ENCODE measurements around the gene GAL. TPM values are rescaled to one million over a fixed set of nuclear protein-coding genes. Genes with fewer than 3 reads are reported as not detected.

The GAL gene
- total and polyA plus RNA-seq, 3 experiments from 2014 or later, result 1.7 to 2.0 TPM; not detected in 1

GRCh38 chr11:68669301-68670090 lies 14.8 kb upstream of the GAL start:
- CTCF ChIA-PET, result no interaction called here
- POLR2A ChIA-PET, result no interaction called here
- Mint-ChIP-seq H3K27me3 (peaks cover 9 to 13% of the 10 kb centered on the region in 2 donors), H3K4me1 (no peaks in the 10 kb centered on the region), H3K27ac (no peak overlapping the region), H3K4me3 (no peak overlapping the region), H3K9me3 (no peaks in the 10 kb centered on the region), H3K36me3 (no peaks in the 10 kb centered on the region)
- H3K36me3 ChIP-seq (ENCODE audit: insufficient read depth, low read length), result no peaks in the 10 kb centered on the region
- no peaks in the 10 kb centered on the region for H3K4me1 ChIP-seq (ENCODE audit: insufficient read depth, low read length)
- no peaks in the 10 kb centered on the region for H3K27me3 ChIP-seq (ENCODE audit: insufficient read depth, low read length, poor library complexity, severe bottlenecking)
- DNase-seq, result peak in 1 of 5 donors; percentile 39
- H3K27ac ChIP-seq (ENCODE audit: low read depth, low read length), result no peak overlapping the region
- H3K4me3 ChIP-seq (ENCODE audit: low read length), result no peak overlapping the region
- H3K9me3 ChIP-seq (ENCODE audit: low read length), result no peaks in the 10 kb centered on the region

- H3K36me3 ChIP-seq (ENCODE audit: insufficient read depth, low read length), result no peaks in the 10 kb centered on the region
- CTCF ChIA-PET, result no interaction called here
Observed at GRCh38 chr11:68670208-68670992, 13.9 kb upstream of the GAL start.

GRCh38 chr11:68673306-68673945 lies 10.9 kb upstream of the GAL start:
- Mint-ChIP-seq H3K36me3 (no peaks in the 10 kb centered on the region), H3K4me3 (no peak overlapping the region), H3K27me3 (peaks cover 10 to 26% of the 10 kb centered on the region in 2 donors), H3K4me1 (no peaks in the 10 kb centered on the region), H3K9me3 (no peaks in the 10 kb centered on the region), H3K27ac (no peak overlapping the region)
- CTCF ChIA-PET, result no interaction called here
- POLR2A ChIA-PET, result no interaction called here
- Histone ChIP-seq H3K4me1 (ENCODE audit: insufficient read depth, low read length) (no peaks in the 10 kb centered on the region), H3K27ac (ENCODE audit: low read depth, low read length) (no peak overlapping the region), H3K4me3 (ENCODE audit: low read length) (no peak overlapping the region), H3K9me3 (ENCODE audit: low read length) (no peaks in the 10 kb centered on the region), H3K27me3 (ENCODE audit: insufficient read depth, low read length, poor library complexity, severe bottlenecking) (no peaks in the 10 kb centered on the region), H3K36me3 (ENCODE audit: insufficient read depth, low read length) (no peaks in the 10 kb centered on the region)
- DNase-seq, result peak in 1 of 5 donors; percentile 10

More at GRCh38 chr11:68670208-68670992, 13.9 kb upstream of the GAL start:
- Mint-ChIP-seq H3K4me3 (no peak overlapping the region), H3K9me3 (no peaks in the 10 kb centered on the region), H3K36me3 (no peaks in the 10 kb centered on the region), H3K27me3 (peaks cover 7 to 13% of the 10 kb centered on the region in 2 donors), H3K27ac (no peak overlapping the region), H3K4me1 (no peaks in the 10 kb centered on the region)
- H3K27ac ChIP-seq (ENCODE audit: low read depth, low read length), result no peak overlapping the region
- no peaks in the 10 kb centered on the region for H3K9me3 ChIP-seq (ENCODE audit: low read length)
- POLR2A ChIA-PET, result no interaction called here
- no peaks in the 10 kb centered on the region for H3K27me3 ChIP-seq (ENCODE audit: insufficient read depth, low read length, poor library complexity, severe bottlenecking)
- no peaks in the 10 kb centered on the region for H3K4me1 ChIP-seq (ENCODE audit: insufficient read depth, low read length)
- peak in 1 of 5 donors; percentile 30 for DNase-seq
- H3K4me3 ChIP-seq (ENCODE audit: low read length), result no peak overlapping the region

GRCh38 chr11:68673991-68674390 lies 10.4 kb upstream of the GAL start:
- ChIA-PET CTCF (no interaction called here), POLR2A (no interaction called here)
- Histone ChIP-seq H3K9me3 (ENCODE audit: low read length) (no peaks in the 10 kb centered on the region), H3K4me3 (ENCODE audit: low read length) (no peak overlapping the region), H3K36me3 (ENCODE audit: insufficient read depth, low read length) (no peaks in the 10 kb centered on the region), H3K4me1 (ENCODE audit: insufficient read depth, low read length) (no peaks in the 10 kb centered on the region), H3K27me3 (ENCODE audit: insufficient read depth, low read length, poor library complexity, severe bottlenecking) (no peaks in the 10 kb centered on the region), H3K27ac (ENCODE audit: low read depth, low read length) (no peak overlapping the region)
- H3K27ac Mint-ChIP-seq, result peak overlapping the region in 1 of 8 donors; percentile 42
- no peak overlapping the region for H3K4me3 Mint-ChIP-seq
- no peaks in the 10 kb centered on the region for H3K4me1 Mint-ChIP-seq
- no peaks in the 10 kb centered on the region for H3K36me3 Mint-ChIP-seq
- peaks cover 12 to 30% of the 10 kb centered on the region in 2 donors for H3K27me3 Mint-ChIP-seq
- peak in 1 of 5 donors; percentile 12 for DNase-seq
- H3K9me3 Mint-ChIP-seq, result no peaks in the 10 kb centered on the region

GRCh38 chr11:68674461-68674860 lies 9.9 kb upstream of the GAL start:
- H3K27ac ChIP-seq (ENCODE audit: low read depth, low read length), result no peak overlapping the region
- H3K9me3 ChIP-seq (ENCODE audit: low read length), result no peaks in the 10 kb centered on the region
- H3K9me3 Mint-ChIP-seq, result no peaks in the 10 kb centered on the region
- no peaks in the 10 kb centered on the region for H3K36me3 Mint-ChIP-seq
- H3K4me1 Mint-ChIP-seq, result no peaks in the 10 kb centered on the region
- POLR2A ChIA-PET, result no interaction called here
- no peak overlapping the region for H3K4me3 Mint-ChIP-seq
- peak in 1 of 5 donors; percentile 33 for DNase-seq
- H3K27me3 ChIP-seq (ENCODE audit: insufficient read depth, low read length, poor library complexity, severe bottlenecking), result no peaks in the 10 kb centered on the region
- no peaks in the 10 kb centered on the region for H3K36me3 ChIP-seq (ENCODE audit: insufficient read depth, low read length)
- H3K4me1 ChIP-seq (ENCODE audit: insufficient read depth, low read length), result no peaks in the 10 kb centered on the region
- H3K4me3 ChIP-seq (ENCODE audit: low read length), result no peak overlapping the region
- no peak overlapping the region for H3K27ac Mint-ChIP-seq
- peaks cover 12 to 33% of the 10 kb centered on the region in 2 donors for H3K27me3 Mint-ChIP-seq
- CTCF ChIA-PET, result no interaction called here

GRCh38 chr11:68677432-68677831 lies 6.9 kb upstream of the GAL start:
- POLR2A ChIA-PET, result no interaction called here
- no peaks in the 10 kb centered on the region for H3K27me3 ChIP-seq (ENCODE audit: insufficient read depth, low read length, poor library complexity, severe bottlenecking)
- H3K27ac ChIP-seq (ENCODE audit: low read depth, low read length), result no peak overlapping the region
- no peak overlapping the region for H3K4me3 ChIP-seq (ENCODE audit: low read length)
- CTCF ChIA-PET, result interaction anchor here (1.4 kb wide), 1 partner anchor 11 kb away, joined by 4 read pairs; no protein-coding TSS in a partner anchor
- H3K36me3 ChIP-seq (ENCODE audit: insufficient read depth, low read length), result no peaks in the 10 kb centered on the region
- H3K27ac Mint-ChIP-seq, result no peak overlapping the region
- peaks cover 16 to 38% of the 10 kb centered on the region in 2 donors for H3K27me3 Mint-ChIP-seq
- no peaks in the 10 kb centered on the region for H3K36me3 Mint-ChIP-seq
- H3K4me3 Mint-ChIP-seq, result no peak overlapping the region
- DNase-seq, result peak in 1 of 5 donors; percentile 19
- no peaks in the 10 kb centered on the region for H3K4me1 Mint-ChIP-seq
- H3K4me1 ChIP-seq (ENCODE audit: insufficient read depth, low read length), result no peaks in the 10 kb centered on the region
- no peaks in the 10 kb centered on the region for H3K9me3 Mint-ChIP-seq
- H3K9me3 ChIP-seq (ENCODE audit: low read length), result no peaks in the 10 kb centered on the region

- no peak overlapping the region for H3K4me3 Mint-ChIP-seq
- ChIA-PET CTCF (interaction anchor here (1.4 kb wide), 1 partner anchor 10 kb away, joined by 4 read pairs; no protein-coding TSS in a partner anchor), POLR2A (no interaction called here)
- peaks cover 4% of the 10 kb centered on the region for H3K27me3 ChIP-seq (ENCODE audit: insufficient read depth, low read length, poor library complexity, severe bottlenecking)
- no peaks in the 10 kb centered on the region for H3K9me3 ChIP-seq (ENCODE audit: low read length)
- no peak for DNase-seq
- H3K9me3 Mint-ChIP-seq, result no peaks in the 10 kb centered on the region
- no peaks in the 10 kb centered on the region for H3K4me1 ChIP-seq (ENCODE audit: insufficient read depth, low read length)
- no peak overlapping the region for H3K27ac ChIP-seq (ENCODE audit: low read depth, low read length)
- no peaks in the 10 kb centered on the region for H3K36me3 Mint-ChIP-seq
- H3K4me3 ChIP-seq (ENCODE audit: low read length), result no peak overlapping the region
- H3K4me1 Mint-ChIP-seq, result peaks cover 0 to 2% (median 0%) of the 10 kb centered on the region in 3 donors
- peak overlapping the region in 1 of 8 donors; percentile 77 for H3K27ac Mint-ChIP-seq
- H3K27me3 Mint-ChIP-seq, result peaks cover 22 to 40% of the 10 kb centered on the region in 2 donors
- no peaks in the 10 kb centered on the region for H3K36me3 ChIP-seq (ENCODE audit: insufficient read depth, low read length)
Observed at GRCh38 chr11:68678031-68678441, 6.3 kb upstream of the GAL start.

All from CD8-positive, alpha-beta memory T cell (primary cell).